ENCODE data around the gene CNOT3.
"Not testable (repeated sequence)": the region's sequence is repeated elsewhere in the genome, so short reads cannot be mapped to it uniquely, and the experiment has no call there.

CNOT3 gene

GRCh38 chr19:54179262-54179852, 41.8 kb downstream of the CNOT3 start:
- FAIRE-seq: no peak
- no peak for DNase-seq (ENCODE audit: insufficient read length, low spot score)
- no peak for TF ChIP-seq POLR2A (IDR thresholded peaks at IDR 0.05; ENCODE audit: low read depth, low read length)

GRCh38 chr19:54179921-54180461, 42.4 kb downstream of the CNOT3 start:
- DNase-seq (ENCODE audit: insufficient read length, low spot score) (no peak), FAIRE-seq (no peak)
- TF ChIP-seq POLR2A (IDR thresholded peaks at IDR 0.05; ENCODE audit: low read depth, low read length): no peak

GRCh38 chr19:54180691-54181091, 43.1 kb downstream of the CNOT3 start:
- DNase-seq (ENCODE audit: insufficient read length, low spot score): no peak
- no peak for FAIRE-seq
- no peak for TF ChIP-seq POLR2A (IDR thresholded peaks at IDR 0.05; ENCODE audit: low read depth, low read length)

- FAIRE-seq; DNase-seq (ENCODE audit: insufficient read length, low spot score): not testable (repeated sequence)
These were observed 44.3 kb downstream of the CNOT3 start for GRCh38 chr19:54181894-54182293.

- TF ChIP-seq POLR2A (IDR thresholded peaks at IDR 0.05; ENCODE audit: low read depth, low read length): no peak
- FAIRE-seq (no peak), DNase-seq (ENCODE audit: insufficient read length, low spot score) (no peak)
These were observed 45.9 kb downstream of the CNOT3 start for GRCh38 chr19:54183431-54183830.

GRCh38 chr19:54186351-54186750, 48.8 kb downstream of the CNOT3 start:
- no peak for DNase-seq (ENCODE audit: insufficient read length, low spot score)
- no peak for TF ChIP-seq POLR2A (IDR thresholded peaks at IDR 0.05; ENCODE audit: low read depth, low read length)
- no peak for FAIRE-seq

GRCh38 chr19:54186934-54187381, 49.4 kb downstream of the CNOT3 start:
- FAIRE-seq (no peak), DNase-seq (ENCODE audit: insufficient read length, low spot score) (no peak)
- TF ChIP-seq POLR2A (IDR thresholded peaks at IDR 0.05; ENCODE audit: low read depth, low read length): no peak

- DNase-seq (ENCODE audit: insufficient read length, low spot score) (peak; percentile 85), FAIRE-seq (no peak)
- TF ChIP-seq POLR2A (IDR thresholded peaks at IDR 0.05; ENCODE audit: low read depth, low read length): no peak
These were observed 50.8 kb downstream of the CNOT3 start for GRCh38 chr19:54188215-54188871.

GRCh38 chr19:54189145-54189734, 51.7 kb downstream of the CNOT3 start, which contains the start of gene MBOAT7:
Gene MBOAT7, minus strand, starts transcription at chr19:54189580. Its CDS starts 1,072 bp downstream, at chr19:54188508.
- FAIRE-seq: no peak
- no peak for DNase-seq (ENCODE audit: insufficient read length, low spot score)
- TF ChIP-seq POLR2A (IDR thresholded peaks at IDR 0.05; ENCODE audit: low read depth, low read length): peak; percentile 75; the same call in 1 of the 2 replicates

GRCh38 chr19:54189735-54190502, 52.4 kb downstream of the CNOT3 start:
- peak; percentile 70; the same call in 1 of the 2 replicates for TF ChIP-seq POLR2A (IDR thresholded peaks at IDR 0.05; ENCODE audit: low read depth, low read length)
- FAIRE-seq: peak; percentile 73
- DNase-seq (ENCODE audit: insufficient read length, low spot score): peak; percentile 96

- DNase-seq (ENCODE audit: insufficient read length, low spot score) (peak; percentile 95), FAIRE-seq (peak; percentile 71)
These were observed 53.0 kb downstream of the CNOT3 start for GRCh38 chr19:54190503-54191010.

GRCh38 chr19:54191011-54191810, 53.6 kb downstream of the CNOT3 start, which contains the start of gene TSEN34:
Gene TSEN34, plus strand, starts transcription at chr19:54191308. Its CDS starts 57 bp downstream, at chr19:54191365.
- DNase-seq (ENCODE audit: insufficient read length, low spot score) (peak; percentile 84), FAIRE-seq (no peak)
- TF ChIP-seq POLR2A (IDR thresholded peaks at IDR 0.05; ENCODE audit: low read depth, low read length): peak; percentile 95

More at GRCh38 chr19:54190503-54191010, 53.0 kb downstream of the CNOT3 start:
- no peak; the same call in 1 of the 2 replicates for TF ChIP-seq POLR2A (IDR thresholded peaks at IDR 0.05; ENCODE audit: low read depth, low read length)

Measured in H54 (cell line).